PC-9 (cell line): ENCODE data around the gene PPP1R15A. TPM values are rescaled to one million over a fixed set of nuclear protein-coding genes. Genes with fewer than 3 reads are reported as not detected.

ENCODE experiments used
- Bru-seq: library from RNA; stranded (reverse); fragments of 400-500 nt; gene quantifications from one replicate; lab custom pipeline; 2021; lab: Mats Ljungman, UMichigan
- BruChase-seq, 2 experiments: library from RNA; stranded (reverse); fragments of 400-500 nt; gene quantifications; one replicate each; lab custom pipeline; 2021; lab: Mats Ljungman, UMichigan
- BruUV-seq: library from RNA; stranded (reverse); fragments of 400-500 nt; replicated peaks from 2 replicates; lab custom pipeline; 2021; lab: Mats Ljungman, UMichigan
- CTCF ChIA-PET: fragments of 300-600 bp; sonication (Branson Sonifier 250); formaldehyde crosslinking; loops from one replicate; lab custom pipeline; 2022; ENCODE audit warnings: antibody characterized with exemption; lab: Charles Lee
- POLR2A ChIA-PET: fragments of 300-600 bp; sonication (Branson Sonifier 250); formaldehyde crosslinking; loops from one replicate; lab custom pipeline; 2022; ENCODE audit warnings: antibody characterized with exemption; ENCODE audit not compliant: unreplicated experiment; lab: Charles Lee
- DNase-seq, 2 experiments: peaks; one replicate each; pipeline versions ENCODE4 v3.0.0 to v3.0.0-alpha.2; 2015 to 2022; ENCODE audit warnings: mixed read lengths in 1 of 2
- H2AFZ ChIP-seq: fragments of 200-600 bp; sonication (generic); 2 replicates; pipeline ENCODE4 v1.8.1; 2017; ENCODE audit warnings: antibody characterized with exemption
- H3F3A ChIP-seq: fragments of 200-600 bp; sonication (generic); 2 replicates; pipeline ENCODE4 v1.8.1; 2017; ENCODE audit warnings: antibody characterized with exemption, mild to moderate bottlenecking, low read depth; ENCODE audit not compliant: insufficient read depth
- H3K27ac ChIP-seq: fragments of 200-600 bp; sonication (generic); 2 replicates; pipeline ENCODE4 v1.6.1; 2016; ENCODE audit warnings: mixed run types
- H3K27me3 ChIP-seq: fragments of 200-600 bp; sonication (generic); 2 replicates; pipeline ENCODE4 v1.6.1; 2016; ENCODE audit warnings: low read depth, mixed run types; ENCODE audit not compliant: insufficient read depth
- H3K36me3 ChIP-seq: fragments of 200-600 bp; sonication (generic); 2 replicates; pipeline ENCODE4 v1.6.1; 2016; ENCODE audit warnings: low read depth, mixed run types
- H3K4me1 ChIP-seq: fragments of 200-600 bp; sonication (generic); replicated peaks from 2 replicates; pipeline ENCODE4 v1.6.1; 2016; ENCODE audit warnings: mixed run types; ENCODE audit not compliant: insufficient read depth
- H3K4me2 ChIP-seq: fragments of 200-600 bp; sonication (generic); 2 replicates; pipeline ENCODE4 v1.6.1; 2017; ENCODE audit warnings: mixed run types
- H3K4me3 ChIP-seq: fragments of 200-600 bp; sonication (generic); 2 replicates; pipeline ENCODE4 v1.6.1; 2016; ENCODE audit warnings: mixed run types
- H3K79me2 ChIP-seq: fragments of 200-600 bp; sonication (generic); 2 replicates; pipeline ENCODE4 v1.6.1; 2017; ENCODE audit warnings: low read depth, mixed run types
- H3K9me2 ChIP-seq: fragments of 200-600 bp; sonication (generic); 2 replicates; pipeline ENCODE4 v1.8.1; 2017; ENCODE audit warnings: mild to moderate bottlenecking; ENCODE audit not compliant: insufficient read depth
- H3K9me3 ChIP-seq: fragments of 200-600 bp; sonication (generic); 2 replicates; pipeline ENCODE4 v1.8.1; 2016; ENCODE audit warnings: low read depth; ENCODE audit not compliant: insufficient read depth
- H4K20me1 ChIP-seq: fragments of 200-600 bp; sonication (generic); 2 replicates; pipeline ENCODE4 v1.8.1; 2017; ENCODE audit not compliant: insufficient read depth
- EZH2 ChIP-seq: fragments of 200-600 bp; sonication (generic); IDR thresholded peaks from 2 replicates; pipeline ENCODE4 v1.8.0; 2017; ENCODE audit warnings: antibody characterized with exemption, low read depth
- intact Hi-C: fragments of 100-400 bp; cut with micrococcal nuclease; formaldehyde crosslinking; loops from one replicate; pipeline ENCODE4 v1.10.0; 2022; ENCODE audit not compliant: unreplicated experiment
- long read RNA-seq: library from polyadenylated mRNA; stranded (forward); transcript quantifications from one replicate; pipeline ENCODE4 v2.0.0, GENCODE V29; 2022
- total RNA-seq: library from RNA; stranded (reverse); gene quantifications from 2 replicates; pipeline ENCODE4 v1.2.3, GENCODE V29; 2021
- TF ChIP-seq, protein P1 (sequence below): fragments of 200-600 bp; sonication (generic); conservative IDR thresholded peaks from 2 replicates; pipeline ENCODE4 v1.6.1; 2017; ENCODE audit warnings: mixed run types, antibody characterized with exemption, mild to moderate bottlenecking, moderate library complexity

PPP1R15A gene
- total RNA-seq (49.5 and 53.6 TPM in 2 replicates), Bru-seq, nascent RNA (percentile 99 among the genes with signal in this experiment), BruChase-seq, experiment 1, labeled RNA remaining after a 2-hour chase (percentile 99 among the genes with signal in this experiment), BruChase-seq, experiment 2, labeled RNA remaining after a 6-hour chase (percentile 94 among the genes with signal in this experiment)
- long read RNA-seq, transcript PPP1R15A-201 (3 exons, 2,378 nt), result major isoform, 148 of 169 reads
- long read RNA-seq, transcript PPP1R15A-202 (1 exons, 1,725 nt), result minor isoform, 5 of 169 reads
- long read RNA-seq, partial matches to known transcripts, result 10 of 169 reads
- long read RNA-seq, other reads (novel, unspliced or antisense), result 6 of 169 reads

DNA sequence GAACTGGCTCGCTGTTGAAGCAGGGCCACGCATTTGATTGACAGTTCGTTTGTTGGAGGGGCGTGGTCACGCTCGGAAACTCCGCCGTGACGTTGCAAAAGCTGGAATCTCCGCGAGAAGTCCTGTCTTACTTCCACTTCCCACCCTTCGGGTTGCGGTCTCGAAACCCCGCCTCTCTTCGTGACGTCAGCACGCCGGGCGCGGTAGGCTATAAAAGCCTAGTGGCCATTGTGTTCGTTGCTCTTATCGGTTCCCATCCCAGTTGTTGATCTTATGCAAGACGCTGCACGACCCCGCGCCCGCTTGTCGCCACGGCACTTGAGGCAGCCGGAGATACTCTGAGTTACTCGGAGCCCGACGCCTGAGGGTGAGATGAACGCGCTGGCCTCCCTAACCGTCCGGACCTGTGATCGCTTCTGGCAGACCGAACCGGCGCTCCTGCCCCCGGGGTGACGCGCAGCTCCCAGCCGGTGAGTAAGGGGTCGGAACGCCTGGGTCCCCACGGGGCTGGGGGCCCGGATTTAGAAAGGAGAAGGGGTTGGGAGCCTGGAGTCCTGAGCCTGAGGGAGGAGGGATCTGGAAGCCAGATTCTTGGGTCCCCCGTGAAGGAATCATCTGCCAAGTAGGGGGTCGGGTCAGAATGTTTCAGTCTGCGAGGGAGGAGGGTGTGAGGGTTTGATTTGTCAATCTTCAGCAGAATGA, at the start of gene PPP1R15A:
Gene PPP1R15A, plus strand, starts transcription at position 240 of the 702 bp plus-strand sequence. CDS start 813 bp downstream, outside the sequence.
- intact Hi-C loops, result loop anchor here (2.0 to 5.0 kb wide), 3 partner anchors 35 to 770 kb away; partner anchors contain the start of genes BCAT2, HSD17B14, RRAS and SCAF1
- BruUV-seq, result TSS peak; percentile 69
- TF ChIP-seq, protein P1, sequence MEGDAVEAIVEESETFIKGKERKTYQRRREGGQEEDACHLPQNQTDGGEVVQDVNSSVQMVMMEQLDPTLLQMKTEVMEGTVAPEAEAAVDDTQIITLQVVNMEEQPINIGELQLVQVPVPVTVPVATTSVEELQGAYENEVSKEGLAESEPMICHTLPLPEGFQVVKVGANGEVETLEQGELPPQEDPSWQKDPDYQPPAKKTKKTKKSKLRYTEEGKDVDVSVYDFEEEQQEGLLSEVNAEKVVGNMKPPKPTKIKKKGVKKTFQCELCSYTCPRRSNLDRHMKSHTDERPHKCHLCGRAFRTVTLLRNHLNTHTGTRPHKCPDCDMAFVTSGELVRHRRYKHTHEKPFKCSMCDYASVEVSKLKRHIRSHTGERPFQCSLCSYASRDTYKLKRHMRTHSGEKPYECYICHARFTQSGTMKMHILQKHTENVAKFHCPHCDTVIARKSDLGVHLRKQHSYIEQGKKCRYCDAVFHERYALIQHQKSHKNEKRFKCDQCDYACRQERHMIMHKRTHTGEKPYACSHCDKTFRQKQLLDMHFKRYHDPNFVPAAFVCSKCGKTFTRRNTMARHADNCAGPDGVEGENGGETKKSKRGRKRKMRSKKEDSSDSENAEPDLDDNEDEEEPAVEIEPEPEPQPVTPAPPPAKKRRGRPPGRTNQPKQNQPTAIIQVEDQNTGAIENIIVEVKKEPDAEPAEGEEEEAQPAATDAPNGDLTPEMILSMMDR, result peak; percentile 39; the same call in 1 of the 2 replicates
- no peak for TF ChIP-seq EZH2
- Histone ChIP-seq H3F3A (peaks cover 39% of the 10 kb centered on the region), H3K4me1 (peaks cover 22% of the 10 kb centered on the region), H3K27me3 (peaks cover 2% of the 10 kb centered on the region; the same call in 1 of the 2 replicates), H3K4me3 (peak within 1 kb of the TSS; percentile 93), H3K36me3 (peaks cover 27% of the 10 kb centered on the region), H3K9me2 (no peaks in the 10 kb centered on the region), H2AFZ (no peak within 1 kb of the TSS), H3K27ac (peak within 1 kb of the TSS; percentile 97), H4K20me1 (peaks cover 34% of the 10 kb centered on the region), H3K79me2 (peaks cover 44% of the 10 kb centered on the region), H3K9me3 (no peaks in the 10 kb centered on the region), H3K4me2 (peak within 1 kb of the TSS; percentile 100)
- ChIA-PET CTCF (interaction anchor here (0.5 kb wide), 1 partner anchor 331 kb away, joined by 5 read pairs; no protein-coding TSS in a partner anchor), POLR2A (interaction anchor here (0.6 to 1.1 kb wide), 7 partner anchors 9 to 343 kb away, joined by 3 to 6 read pairs (median 4); partner anchors contain the start of genes DHDH and NUCB1)
- peak; percentile 95 to 98 for DNase-seq

DNA sequence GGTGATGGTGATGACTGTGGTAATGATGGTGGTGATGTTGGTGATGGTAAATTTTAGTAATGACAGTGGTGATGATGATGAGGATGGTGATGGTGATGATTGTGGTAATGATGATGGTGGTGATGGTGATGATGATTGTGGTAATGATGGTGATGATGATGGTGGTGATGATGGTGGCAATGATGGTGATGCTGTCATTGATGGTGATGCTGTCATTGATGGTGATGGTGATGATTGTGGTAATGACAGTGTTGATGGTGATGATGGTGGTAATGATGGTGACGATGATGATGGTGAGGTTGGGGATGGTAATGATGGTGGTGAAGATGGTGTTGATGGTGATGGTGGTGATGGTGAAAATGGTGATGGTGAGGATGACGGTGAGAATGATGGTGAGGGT, 49.7 kb upstream of the PPP1R15A start:
- H3K27me3 ChIP-seq, result no peaks in the 10 kb centered on the region
- no peaks in the 10 kb centered on the region for H3K79me2 ChIP-seq
- H3K4me3 ChIP-seq, result no peak overlapping the region
- ChIA-PET POLR2A (no interaction called here), CTCF (no interaction called here)
- no peak overlapping the region for H3K4me2 ChIP-seq
- H3F3A ChIP-seq, result peaks cover 16% of the 10 kb centered on the region; the same call in 1 of the 2 replicates
- intact Hi-C loops, result no loop called here
- no peak for DNase-seq
- TF ChIP-seq EZH2, result no peak
- TF ChIP-seq, protein P1, result no peak
- H2AFZ ChIP-seq, result no peak overlapping the region
- peaks cover 23% of the 10 kb centered on the region for H3K4me1 ChIP-seq
- no peaks in the 10 kb centered on the region for H3K9me3 ChIP-seq
- BruUV-seq, result no TSS peak
- no peaks in the 10 kb centered on the region for H3K36me3 ChIP-seq
- no peaks in the 10 kb centered on the region; the same call in 1 of the 2 replicates for H3K9me2 ChIP-seq
- H4K20me1 ChIP-seq, result no peaks in the 10 kb centered on the region
- H3K27ac ChIP-seq, result no peak overlapping the region

DNA sequence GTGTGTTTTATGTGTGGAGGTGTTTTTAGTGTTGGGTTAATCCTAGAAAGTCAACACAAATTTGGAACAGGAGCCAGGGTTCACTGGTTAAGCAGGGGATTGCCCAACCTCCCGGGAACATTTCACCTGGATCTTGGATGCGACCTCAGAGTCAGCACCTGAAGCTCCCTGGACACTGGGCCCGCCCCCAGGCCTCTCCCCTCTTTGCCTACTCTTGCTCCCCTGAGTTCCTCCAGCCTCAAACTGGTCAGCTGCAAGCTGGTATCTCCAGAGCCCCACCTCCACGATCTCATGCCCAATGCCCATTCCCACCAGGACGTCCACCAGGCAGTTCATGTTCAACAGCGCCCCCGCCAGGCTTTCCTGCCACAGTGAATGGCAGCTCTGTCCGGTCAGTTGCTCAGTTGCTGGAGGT, 45.6 kb upstream of the PPP1R15A start:
- H3K9me3 ChIP-seq, result no peaks in the 10 kb centered on the region
- no peaks in the 10 kb centered on the region for H3K27me3 ChIP-seq
- CTCF ChIA-PET, result interaction anchor here (0.6 to 0.7 kb wide), 3 partner anchors 35 to 183 kb away, joined by 3 to 9 read pairs (median 4); no protein-coding TSS in a partner anchor
- 0 out of 2 replicates have a peak, but pooled peaks cover 4% of the 10 kb centered on the region for H3K36me3 ChIP-seq
- H2AFZ ChIP-seq, result no peak overlapping the region
- POLR2A ChIA-PET, result no interaction called here
- H4K20me1 ChIP-seq, result no peaks in the 10 kb centered on the region
- peak overlapping the region; percentile 18; the same call in 1 of the 2 replicates for H3K4me2 ChIP-seq
- TF ChIP-seq, protein P1, result peak; percentile 59; the same call in 1 of the 2 replicates
- TF ChIP-seq EZH2, result no peak
- H3F3A ChIP-seq, result 0 out of 2 replicates have a peak, but pooled peaks cover 5% of the 10 kb centered on the region
- no TSS peak for BruUV-seq
- intact Hi-C loops, result no loop called here
- no peak overlapping the region for H3K4me3 ChIP-seq
- no peaks in the 10 kb centered on the region for H3K79me2 ChIP-seq
- H3K4me1 ChIP-seq, result peaks cover 6% of the 10 kb centered on the region; the same call in 1 of the 2 replicates
- no peaks in the 10 kb centered on the region; the same call in 1 of the 2 replicates for H3K9me2 ChIP-seq
- H3K27ac ChIP-seq, result no peak overlapping the region
- DNase-seq, result no peak
